ENCODE results near the gene C1orf21. TPM values are rescaled to one million over a fixed set of nuclear protein-coding genes. Genes with fewer than 3 reads are reported as not detected.

Gene C1orf21
- total RNA-seq, 6 experiments from 2014 or later: 4.3 to 29.2 (median 13.1) TPM

- Histone ChIP-seq H3K4me3 (no peak overlapping the region), H3K27ac (no peak overlapping the region), H3K36me3 (no peaks in the 10 kb centered on the region), H3K27me3 (no peaks in the 10 kb centered on the region), H3K4me1 (no peaks in the 10 kb centered on the region), H3K9me3 (no peaks in the 10 kb centered on the region)
- 33% methylated on average over 1 of the region's 1 CpG for WGBS (ENCODE audit: insufficient coverage, low coverage, low lambda C conversion rate, missing lambda C conversion rate)
- intact Hi-C loops (cut with DNase I): no loop called here
- ATAC-seq (peak in 2 of 4 donors; percentile 22 to 28), DNase-seq (no peak)
- TF ChIP-seq, protein P1, sequence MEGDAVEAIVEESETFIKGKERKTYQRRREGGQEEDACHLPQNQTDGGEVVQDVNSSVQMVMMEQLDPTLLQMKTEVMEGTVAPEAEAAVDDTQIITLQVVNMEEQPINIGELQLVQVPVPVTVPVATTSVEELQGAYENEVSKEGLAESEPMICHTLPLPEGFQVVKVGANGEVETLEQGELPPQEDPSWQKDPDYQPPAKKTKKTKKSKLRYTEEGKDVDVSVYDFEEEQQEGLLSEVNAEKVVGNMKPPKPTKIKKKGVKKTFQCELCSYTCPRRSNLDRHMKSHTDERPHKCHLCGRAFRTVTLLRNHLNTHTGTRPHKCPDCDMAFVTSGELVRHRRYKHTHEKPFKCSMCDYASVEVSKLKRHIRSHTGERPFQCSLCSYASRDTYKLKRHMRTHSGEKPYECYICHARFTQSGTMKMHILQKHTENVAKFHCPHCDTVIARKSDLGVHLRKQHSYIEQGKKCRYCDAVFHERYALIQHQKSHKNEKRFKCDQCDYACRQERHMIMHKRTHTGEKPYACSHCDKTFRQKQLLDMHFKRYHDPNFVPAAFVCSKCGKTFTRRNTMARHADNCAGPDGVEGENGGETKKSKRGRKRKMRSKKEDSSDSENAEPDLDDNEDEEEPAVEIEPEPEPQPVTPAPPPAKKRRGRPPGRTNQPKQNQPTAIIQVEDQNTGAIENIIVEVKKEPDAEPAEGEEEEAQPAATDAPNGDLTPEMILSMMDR (IDR thresholded peaks at IDR 0.05): no peak
- TF ChIP-seq POLR2A (IDR thresholded peaks at IDR 0.05): no peak
These were observed 120.3 kb downstream of the C1orf21 start for GRCh38 chr1:184507165-184507564.

- intact Hi-C loops (cut with DNase I): no loop called here
- H3K4me1 ChIP-seq: no peaks in the 10 kb centered on the region
- no peaks in the 10 kb centered on the region for H3K9me3 ChIP-seq
- TF ChIP-seq, protein P1 (IDR thresholded peaks at IDR 0.05): no peak
- no peak for TF ChIP-seq POLR2A (IDR thresholded peaks at IDR 0.05)
- no peaks in the 10 kb centered on the region for H3K27me3 ChIP-seq
- H3K4me3 ChIP-seq: no peak overlapping the region
- no peak overlapping the region for H3K27ac ChIP-seq
- ATAC-seq: peak in 2 of 4 donors; percentile 27 to 43
- H3K36me3 ChIP-seq: no peaks in the 10 kb centered on the region
- 30% methylated on average over 1 of the region's 1 CpG for WGBS (ENCODE audit: insufficient coverage, low coverage, low lambda C conversion rate, missing lambda C conversion rate)
- no peak for DNase-seq
These were observed 120.9 kb downstream of the C1orf21 start for GRCh38 chr1:184507604-184508280.

DNA sequence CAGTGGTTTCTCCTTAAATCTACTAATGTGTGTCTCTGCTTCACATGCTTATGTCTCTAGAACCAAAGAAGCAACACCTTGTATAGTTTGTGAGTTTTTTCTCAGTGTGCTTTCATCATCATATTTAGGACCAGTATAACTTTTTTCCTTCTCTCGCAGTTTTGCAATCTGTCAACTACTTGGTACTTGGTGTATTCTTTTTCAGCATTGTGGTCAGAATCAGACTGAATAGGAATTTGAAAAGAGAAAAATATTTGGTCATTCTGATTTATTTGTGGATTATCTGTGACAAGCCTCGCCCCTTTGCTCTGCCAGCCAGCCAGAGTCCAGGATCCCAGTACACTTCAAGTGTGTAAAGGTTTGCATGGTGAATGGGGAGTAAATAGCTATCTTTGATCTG, 122.3 kb downstream of the C1orf21 start:
- WGBS (ENCODE audit: insufficient coverage, low coverage, low lambda C conversion rate, missing lambda C conversion rate): 100% methylated on average over 2 of the region's 2 CpGs
- Histone ChIP-seq H3K4me1 (no peaks in the 10 kb centered on the region), H3K27ac (no peak overlapping the region), H3K36me3 (no peaks in the 10 kb centered on the region), H3K27me3 (no peaks in the 10 kb centered on the region), H3K9me3 (no peaks in the 10 kb centered on the region), H3K4me3 (no peak overlapping the region)
- intact Hi-C loops (cut with DNase I): no loop called here
- no peak for TF ChIP-seq POLR2A (IDR thresholded peaks at IDR 0.05)
- TF ChIP-seq, protein P1 (IDR thresholded peaks at IDR 0.05): no peak
- ATAC-seq: no peak
- DNase-seq: no peak

DNA sequence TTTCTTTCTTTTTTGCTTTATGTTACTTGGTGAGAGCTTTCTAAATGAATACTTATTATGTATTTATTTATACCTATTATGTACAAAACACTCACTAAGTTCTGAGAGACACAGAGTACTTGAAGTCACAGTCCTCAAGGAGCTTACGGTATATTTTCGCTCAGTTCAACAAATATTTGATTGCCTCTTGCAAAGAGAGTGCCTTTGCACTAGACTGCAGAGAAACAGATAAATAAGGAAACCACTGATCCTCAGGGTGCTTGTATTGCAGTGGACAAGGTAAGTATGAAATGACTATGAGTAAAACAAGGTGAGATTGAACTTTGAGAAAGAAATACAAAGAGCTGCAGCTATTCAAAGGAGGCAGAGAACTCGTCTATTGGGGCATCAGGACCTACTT, 123.3 kb downstream of the C1orf21 start:
- intact Hi-C loops (cut with DNase I): no loop called here

More for the DNA sequence above, 123.3 kb downstream of the C1orf21 start:
- Histone ChIP-seq H3K4me1 (no peaks in the 10 kb centered on the region), H3K27ac (no peak overlapping the region), H3K27me3 (no peaks in the 10 kb centered on the region), H3K36me3 (no peaks in the 10 kb centered on the region), H3K4me3 (no peak overlapping the region), H3K9me3 (no peaks in the 10 kb centered on the region)
- no peak for TF ChIP-seq POLR2A (IDR thresholded peaks at IDR 0.05)
- TF ChIP-seq, protein P1 (IDR thresholded peaks at IDR 0.05): no peak
- WGBS (ENCODE audit: insufficient coverage, low coverage, low lambda C conversion rate, missing lambda C conversion rate): 88% methylated on average over 3 of the region's 3 CpGs
- DNase-seq: no peak
- ATAC-seq: no peak
